T-helper 17 cell (primary cell): Measurements from ENCODE around the gene SMARCB1. TPM values are rescaled to one million over a fixed set of nuclear protein-coding genes. Genes with fewer than 3 reads are reported as not detected.

ENCODE experiments used
- ATAC-seq: fragments of 150-1000 bp; cut with Tn5 transposase; 2 replicates; pipeline ENCODE4 v1.10.0; 2021; ENCODE audit warnings: mild to moderate bottlenecking, moderate library complexity
- DNase-seq, 3 donors: peaks; one replicate each; pipeline versions ENCODE4 v3.0.0 to v3.0.0-alpha.2; 2020 to 2021
- H3K9me3 ChIP-seq: one replicate; pipeline ENCODE4 v1.7.0; 2013; ENCODE audit warnings: low read length, mild to moderate bottlenecking; ENCODE audit not compliant: control insufficient read depth, poor library complexity, severe bottlenecking
- H3K27ac Mint-ChIP-seq: one replicate; pipeline ENCODE4 v1.8.0; 2022; ENCODE audit warnings: mild to moderate bottlenecking, moderate library complexity, mixed read lengths
- H3K27me3 Mint-ChIP-seq: one replicate; pipeline ENCODE4 v1.8.0; 2022; ENCODE audit warnings: mixed read lengths
- H3K36me3 Mint-ChIP-seq: one replicate; pipeline ENCODE4 v1.8.0; 2022; ENCODE audit warnings: low read depth, mixed read lengths
- H3K4me1 Mint-ChIP-seq: one replicate; pipeline ENCODE4 v1.8.0; 2022; ENCODE audit warnings: mild to moderate bottlenecking, mixed read lengths
- H3K4me3 Mint-ChIP-seq: one replicate; pipeline ENCODE4 v1.8.0; 2022; ENCODE audit warnings: mild to moderate bottlenecking, moderate library complexity, mixed read lengths
- total RNA-seq, 4 donors: library from RNA in 2 of 4; stranded (reverse) in 2 of 4; gene quantifications; one replicate each; pipeline ENCODE4 v1.2.3 and lab custom pipeline; 2022 to 2026

SMARCB1 gene
- total RNA-seq (10 to 100 TPM; 45.0 to 53.6 TPM), total RNA-seq (lab: John Stamatoyannopoulos, UW) (28.2 to 33.4 reads per million in 2 donors)

GRCh38 chr22:23786752-23787599, at the start of gene SMARCB1:
Gene SMARCB1 (plus strand): TSS chr22:23786966. CDS start chr22:23787170, 204 bp downstream.
- peak; percentile 91 for ATAC-seq
- Mint-ChIP-seq H3K27me3 (no peaks in the 10 kb centered on the region), H3K27ac (peak within 1 kb of the TSS; percentile 88), H3K4me3 (peak within 1 kb of the TSS; percentile 91), H3K36me3 (no peaks in the 10 kb centered on the region), H3K4me1 (peaks cover 10% of the 10 kb centered on the region)
- no peaks in the 10 kb centered on the region for H3K9me3 ChIP-seq
- DNase-seq, result peak; percentile 82 to 90 (median 90)

GRCh38 chr22:23737696-23738095, 49.1 kb upstream of the SMARCB1 start:
- no peaks in the 10 kb centered on the region for H3K36me3 Mint-ChIP-seq

GRCh38 chr22:23742505-23743264, 44.1 kb upstream of the SMARCB1 start:
- no peaks in the 10 kb centered on the region for H3K9me3 ChIP-seq
- Mint-ChIP-seq H3K27me3 (no peaks in the 10 kb centered on the region), H3K36me3 (peaks cover 8% of the 10 kb centered on the region), H3K4me3 (no peak overlapping the region), H3K4me1 (no peaks in the 10 kb centered on the region), H3K27ac (no peak overlapping the region)
- no peak for DNase-seq
- no peak for ATAC-seq

More at GRCh38 chr22:23737696-23738095, 49.1 kb upstream of the SMARCB1 start:
- ATAC-seq (no peak), DNase-seq (no peak)
- Mint-ChIP-seq H3K4me3 (no peak overlapping the region), H3K27ac (no peak overlapping the region), H3K4me1 (no peaks in the 10 kb centered on the region), H3K27me3 (no peaks in the 10 kb centered on the region)
- H3K9me3 ChIP-seq, result no peaks in the 10 kb centered on the region

GRCh38 chr22:23743303-23743705, 43.5 kb upstream of the SMARCB1 start:
- no peaks in the 10 kb centered on the region for H3K4me1 Mint-ChIP-seq
- no peak for DNase-seq
- H3K27ac Mint-ChIP-seq, result no peak overlapping the region
- H3K9me3 ChIP-seq, result no peaks in the 10 kb centered on the region
- ATAC-seq, result no peak
- H3K36me3 Mint-ChIP-seq, result peaks cover 8% of the 10 kb centered on the region
- no peak overlapping the region for H3K4me3 Mint-ChIP-seq
- no peaks in the 10 kb centered on the region for H3K27me3 Mint-ChIP-seq

DNA sequence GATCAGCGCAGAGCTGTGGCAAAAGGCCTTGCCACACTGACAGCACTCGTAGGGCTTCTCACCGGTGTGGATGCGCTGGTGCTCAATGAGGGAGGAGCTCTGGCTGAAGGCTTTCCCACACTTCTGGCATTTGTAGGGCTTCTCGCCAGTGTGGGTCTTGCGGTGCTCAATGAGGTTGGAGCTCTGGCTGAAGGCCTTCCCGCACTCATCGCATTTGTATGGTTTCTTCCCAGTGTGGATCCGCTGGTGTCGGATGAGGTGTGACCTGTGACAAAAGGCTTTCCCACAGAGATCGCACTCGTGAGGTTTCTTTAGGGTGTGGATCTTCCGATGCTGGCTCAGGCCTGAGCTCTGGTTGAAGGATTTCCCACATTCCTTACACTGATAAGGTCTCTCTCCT, 42.8 kb upstream of the SMARCB1 start:
- no peaks in the 10 kb centered on the region for H3K9me3 ChIP-seq
- Mint-ChIP-seq H3K4me3 (no peak overlapping the region), H3K27ac (no peak overlapping the region), H3K36me3 (peaks cover 8% of the 10 kb centered on the region), H3K4me1 (no peaks in the 10 kb centered on the region), H3K27me3 (no peaks in the 10 kb centered on the region)
- ATAC-seq (no peak), DNase-seq (no peak)

DNA sequence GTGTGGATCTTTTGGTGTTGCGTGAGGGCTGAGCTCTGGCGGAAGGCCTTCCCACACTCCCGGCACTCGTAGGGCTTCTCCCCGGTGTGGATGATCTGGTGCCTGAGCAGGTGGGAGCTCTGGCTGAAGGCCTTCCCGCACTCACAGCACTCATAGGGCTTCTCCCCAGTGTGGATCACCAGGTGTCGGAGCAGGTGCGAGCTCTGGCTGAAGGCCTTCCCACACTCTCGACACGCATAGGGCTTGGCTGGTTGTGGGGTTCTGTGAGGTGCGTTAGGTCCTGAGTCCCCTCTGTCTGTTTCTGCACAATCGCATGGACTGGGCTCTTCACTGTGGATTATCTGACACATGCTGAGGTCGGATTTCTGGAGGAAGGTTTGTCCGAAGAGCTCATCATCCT, 42.3 kb upstream of the SMARCB1 start:
- H3K27ac Mint-ChIP-seq, result no peak overlapping the region
- DNase-seq (no peak), ATAC-seq (no peak)
- peaks cover 8% of the 10 kb centered on the region for H3K36me3 Mint-ChIP-seq
- H3K4me3 Mint-ChIP-seq, result no peak overlapping the region
- H3K27me3 Mint-ChIP-seq, result no peaks in the 10 kb centered on the region
- H3K9me3 ChIP-seq, result no peaks in the 10 kb centered on the region
- H3K4me1 Mint-ChIP-seq, result no peaks in the 10 kb centered on the region

DNA sequence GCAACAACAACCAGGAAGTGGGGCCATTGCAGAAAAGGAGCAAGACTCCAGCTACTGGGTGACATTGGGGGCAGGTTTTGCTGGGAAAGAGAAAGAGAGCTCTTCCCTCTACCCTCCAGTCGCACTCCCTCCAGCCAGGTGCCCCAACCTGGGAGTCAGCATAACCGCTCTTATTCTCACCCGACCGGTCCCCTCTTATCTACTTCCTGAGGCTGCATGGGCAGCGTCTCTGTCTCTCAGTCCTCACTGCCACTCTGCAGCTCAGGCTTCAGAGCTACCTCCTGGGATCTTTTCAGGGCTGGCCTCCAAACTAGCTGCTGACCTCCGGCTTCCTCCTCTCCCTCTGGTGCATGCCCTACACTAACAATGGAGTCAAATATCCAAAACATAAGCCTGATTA, 41.0 kb upstream of the SMARCB1 start:
- Mint-ChIP-seq H3K36me3 (peaks cover 10% of the 10 kb centered on the region), H3K4me1 (peaks cover 9% of the 10 kb centered on the region), H3K27me3 (no peaks in the 10 kb centered on the region), H3K4me3 (no peak overlapping the region), H3K27ac (no peak overlapping the region)
- DNase-seq (no peak), ATAC-seq (no peak)
- no peaks in the 10 kb centered on the region for H3K9me3 ChIP-seq

GRCh38 chr22:23749841-23750301, 36.9 kb upstream of the SMARCB1 start:
- Mint-ChIP-seq H3K27ac (peak overlapping the region; percentile 89), H3K27me3 (no peaks in the 10 kb centered on the region), H3K4me3 (peak overlapping the region; percentile 88), H3K4me1 (peaks cover 9% of the 10 kb centered on the region), H3K36me3 (peaks cover 4% of the 10 kb centered on the region)
- no peaks in the 10 kb centered on the region for H3K9me3 ChIP-seq
- DNase-seq, result no peak
- no peak for ATAC-seq

DNA sequence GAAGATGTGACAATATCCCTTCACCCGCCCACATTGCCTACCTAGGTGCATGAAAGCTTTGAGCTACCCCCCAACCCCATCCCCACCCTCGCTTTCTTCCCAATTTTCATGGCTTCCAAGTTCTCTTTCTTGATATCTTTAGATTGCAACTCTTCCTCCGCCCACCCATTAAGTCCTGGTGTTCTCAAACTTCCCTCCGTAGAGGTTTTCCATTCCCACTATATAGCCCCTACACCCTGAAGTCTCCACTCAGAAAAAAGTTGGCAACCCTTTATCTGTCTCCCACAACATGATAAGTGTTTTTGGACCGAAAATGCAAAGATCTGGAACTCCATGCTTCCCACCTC, 36.4 kb upstream of the SMARCB1 start:
- Mint-ChIP-seq H3K27me3 (no peaks in the 10 kb centered on the region), H3K27ac (peak overlapping the region; percentile 89), H3K4me3 (peak overlapping the region; percentile 88), H3K36me3 (peaks cover 2% of the 10 kb centered on the region), H3K4me1 (peaks cover 9% of the 10 kb centered on the region)
- no peaks in the 10 kb centered on the region for H3K9me3 ChIP-seq
- ATAC-seq (no peak), DNase-seq (no peak)

- ATAC-seq (peak; percentile 98), DNase-seq (peak; percentile 78 to 85 (median 84))
- H3K9me3 ChIP-seq, result no peaks in the 10 kb centered on the region
- Mint-ChIP-seq H3K36me3 (peaks cover 2% of the 10 kb centered on the region), H3K27ac (peak within 1 kb of the TSS; percentile 89), H3K27me3 (no peaks in the 10 kb centered on the region), H3K4me1 (peaks cover 9% of the 10 kb centered on the region), H3K4me3 (peak within 1 kb of the TSS; percentile 88)
These were observed 35.9 kb upstream of the SMARCB1 start, which contains the start of gene ZNF70 for GRCh38 chr22:23750714-23751440. Gene ZNF70 (minus strand): TSS chr22:23751112. CDS start chr22:23745140, 5,972 bp downstream.

DNA sequence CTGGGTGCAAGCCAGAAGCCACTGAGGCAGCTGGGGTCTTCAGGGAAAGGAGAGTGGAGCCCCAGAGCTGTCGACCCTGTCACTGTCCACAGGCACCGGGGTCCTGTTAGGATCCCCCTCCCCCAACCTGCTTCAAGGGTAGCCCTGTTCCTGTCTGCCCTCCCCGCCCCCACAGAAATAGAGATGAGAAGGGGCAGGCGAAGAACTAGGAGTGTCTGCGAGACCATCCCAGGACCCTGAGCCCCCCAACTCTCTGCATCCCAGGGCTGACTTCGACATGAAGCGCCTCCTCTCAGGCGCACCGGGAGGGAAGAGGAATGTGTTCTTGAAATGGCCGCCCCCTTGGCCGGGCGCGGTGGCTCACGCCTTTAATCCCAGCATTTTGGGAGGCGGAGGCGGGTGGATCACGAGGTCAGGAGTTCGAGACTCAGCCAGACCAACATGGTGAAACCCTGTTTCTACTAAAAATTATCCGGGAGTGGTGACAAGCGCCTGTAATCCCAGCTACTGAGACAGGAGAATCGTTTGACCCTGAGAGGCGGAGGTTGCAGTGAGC, 35.2 kb upstream of the SMARCB1 start:
- Mint-ChIP-seq H3K4me1 (peaks cover 9% of the 10 kb centered on the region), H3K36me3 (peaks cover 2% of the 10 kb centered on the region), H3K27me3 (no peaks in the 10 kb centered on the region), H3K27ac (peak overlapping the region; percentile 34), H3K4me3 (peak overlapping the region; percentile 88)
- DNase-seq (no peak), ATAC-seq (no peak)
- no peaks in the 10 kb centered on the region for H3K9me3 ChIP-seq

DNA sequence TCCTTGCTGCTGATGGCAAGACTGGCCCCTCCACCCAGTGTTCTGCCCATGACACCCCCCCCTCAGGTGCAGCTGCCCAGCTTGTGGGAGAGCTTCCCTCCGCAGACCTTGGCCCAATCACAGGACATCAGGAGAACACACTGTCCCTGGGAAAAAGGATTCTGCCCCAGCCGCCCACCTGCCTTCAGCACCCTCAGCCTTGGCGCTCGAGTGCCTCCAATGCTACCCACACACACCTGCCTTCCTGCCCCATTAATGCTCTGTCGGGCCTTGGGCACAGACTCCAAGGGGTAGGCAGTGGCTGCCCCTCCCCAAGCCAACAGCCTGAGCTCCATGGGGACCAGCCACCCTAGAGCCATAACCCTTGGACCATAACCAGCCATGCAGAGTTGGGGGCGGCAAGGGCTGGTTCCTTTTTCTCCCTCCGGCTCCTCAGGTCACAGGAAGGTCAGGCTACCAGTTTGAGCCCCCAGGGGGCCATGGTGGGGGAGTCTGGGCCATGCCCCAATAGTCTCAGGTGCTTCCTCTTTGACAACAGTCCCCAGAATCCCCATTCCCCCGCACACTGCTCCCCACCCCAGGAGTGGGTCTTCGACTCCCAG, 34.6 kb upstream of the SMARCB1 start:
- H3K27me3 Mint-ChIP-seq, result no peaks in the 10 kb centered on the region
- no peaks in the 10 kb centered on the region for H3K9me3 ChIP-seq
- ATAC-seq, result peak; percentile 20
- peak overlapping the region; percentile 80 for H3K4me3 Mint-ChIP-seq
- peaks cover 11% of the 10 kb centered on the region for H3K4me1 Mint-ChIP-seq
- peaks cover 2% of the 10 kb centered on the region for H3K36me3 Mint-ChIP-seq
- H3K27ac Mint-ChIP-seq, result no peak overlapping the region
- no peak for DNase-seq
